ENCODE data around the gene TMEM233.

Gene TMEM233

GRCh38 chr12:119593578-119594398, at the start of gene TMEM233:
Gene TMEM233 (plus strand): TSS chr12:119593774. CDS start chr12:119593849, 75 bp downstream.
- DNase-seq, result no peak

DNA sequence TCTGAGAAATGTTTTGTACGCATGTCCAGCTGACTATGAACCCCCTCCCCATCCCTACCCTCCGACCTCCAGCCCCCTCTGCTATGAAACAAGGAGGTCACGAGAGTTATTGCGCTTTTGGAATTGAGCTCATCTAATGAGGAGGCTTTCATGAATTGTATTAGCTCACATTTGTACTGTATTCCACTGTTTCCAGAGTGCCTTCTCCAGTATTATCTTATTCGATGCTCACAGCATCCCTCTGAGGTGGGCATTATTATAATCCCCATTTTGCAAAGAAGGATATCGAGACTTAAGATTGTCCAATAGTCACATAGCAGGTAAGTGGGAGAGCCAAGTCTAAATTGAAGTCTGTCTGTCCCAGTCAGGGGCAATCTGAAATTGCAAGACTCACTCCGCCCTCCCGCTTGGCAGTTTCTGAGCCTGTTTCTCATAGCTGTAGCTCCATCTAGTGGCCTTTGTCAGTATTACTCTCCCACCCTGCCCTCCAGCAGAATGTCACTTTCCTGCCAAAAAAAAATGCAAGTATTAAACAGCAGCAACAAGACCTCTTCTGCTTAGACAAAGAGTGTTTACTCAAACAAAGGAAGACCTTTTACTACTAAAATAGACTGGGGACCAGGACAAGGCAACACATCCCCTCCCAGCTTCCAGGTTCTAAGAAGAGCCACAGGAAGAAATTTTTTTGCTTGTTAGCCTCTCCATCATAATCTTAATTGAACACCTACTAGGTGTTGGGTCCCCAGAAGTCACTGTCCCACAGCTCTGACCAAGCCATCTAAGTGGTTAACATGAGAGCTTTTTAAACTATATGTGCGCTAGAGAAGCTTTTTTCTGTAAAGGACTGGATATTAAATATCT, 48.6 kb upstream of the TMEM233 start:
- DNase-seq, result peak; percentile 79

GRCh38 chr12:119546340-119546739, 47.2 kb upstream of the TMEM233 start:
- DNase-seq, result no peak

- no peak for DNase-seq
These were observed 46.6 kb upstream of the TMEM233 start for GRCh38 chr12:119547001-119547400.

- DNase-seq, result no peak
These were observed 36.7 kb upstream of the TMEM233 start for GRCh38 chr12:119556854-119557253.

DNA sequence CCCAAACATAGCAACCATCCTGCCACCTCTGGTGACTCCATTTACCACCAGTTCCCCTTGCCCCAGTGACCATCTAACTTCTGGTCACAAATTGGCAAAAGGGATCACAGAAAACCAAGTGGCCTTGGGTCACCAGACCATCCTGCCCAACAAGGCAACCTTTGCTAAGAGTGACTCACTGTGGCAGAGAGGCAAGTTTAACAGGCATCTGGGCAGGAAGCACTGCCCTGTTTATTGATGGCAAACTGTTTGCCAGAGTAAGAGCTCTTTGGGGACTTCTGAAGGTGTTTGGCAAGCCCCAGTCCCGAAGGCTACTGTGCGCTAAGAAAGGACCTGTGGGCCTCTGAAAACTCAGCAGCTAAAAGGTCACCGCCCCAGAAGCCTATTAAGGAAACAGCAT, 28.2 kb upstream of the TMEM233 start:
- no peak for DNase-seq

DNA sequence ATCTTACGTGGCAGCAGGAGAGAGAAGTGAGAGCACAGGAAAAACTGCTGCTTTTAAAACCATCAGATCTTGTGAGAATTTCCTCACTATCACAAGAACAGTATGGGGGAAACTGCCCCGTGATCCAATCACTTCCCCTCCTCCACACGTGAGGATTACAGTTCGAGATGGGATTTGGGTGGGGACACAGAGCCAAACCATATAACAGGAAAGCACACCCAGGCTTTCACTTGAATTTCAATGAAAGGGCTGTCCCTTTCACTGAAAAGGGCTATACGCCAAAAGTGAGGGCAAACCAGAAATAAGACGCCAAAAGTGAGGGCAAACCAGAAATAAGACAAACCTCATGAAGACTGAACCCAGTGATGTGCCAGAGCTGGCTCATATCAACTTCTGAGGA, 22.8 kb upstream of the TMEM233 start:
- DNase-seq, result no peak

DNA sequence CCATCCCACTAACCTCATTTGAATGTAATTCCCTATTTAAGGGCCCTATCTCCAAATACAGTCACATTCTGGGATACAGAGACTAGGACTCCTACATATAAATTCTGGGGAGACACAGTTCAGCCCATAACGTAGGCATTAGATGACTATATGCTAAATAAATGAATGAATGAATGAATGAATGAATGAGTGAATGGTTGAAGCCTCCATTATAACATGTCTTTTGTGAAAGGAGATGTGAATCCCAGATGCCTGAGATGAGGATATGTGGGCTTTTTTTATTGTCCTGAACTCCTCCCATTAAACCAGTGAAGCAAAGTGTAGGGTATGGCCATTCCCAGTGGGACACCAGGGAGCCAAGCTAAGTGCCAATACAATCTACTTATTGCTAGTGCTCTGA, 20.5 kb upstream of the TMEM233 start:
- DNase-seq, result no peak

GRCh38 chr12:119574255-119574654, 19.3 kb upstream of the TMEM233 start:
- no peak for DNase-seq

- DNase-seq, result no peak
These were observed 17.3 kb upstream of the TMEM233 start for GRCh38 chr12:119576118-119576810.

- no peak for DNase-seq
These were observed 16.7 kb upstream of the TMEM233 start for GRCh38 chr12:119576915-119577314.

- no peak for DNase-seq
These were observed 15.5 kb upstream of the TMEM233 start for GRCh38 chr12:119578112-119578511.

GRCh38 chr12:119589097-119589496, 4.5 kb upstream of the TMEM233 start:
- DNase-seq, result no peak

GRCh38 chr12:119589634-119590033, 3.9 kb upstream of the TMEM233 start:
- DNase-seq, result no peak

- no peak for DNase-seq
These were observed 1.3 kb upstream of the TMEM233 start for GRCh38 chr12:119592232-119592631.

- no peak for DNase-seq
These were observed 791 bp downstream of the TMEM233 start for GRCh38 chr12:119594399-119594730.

DNA sequence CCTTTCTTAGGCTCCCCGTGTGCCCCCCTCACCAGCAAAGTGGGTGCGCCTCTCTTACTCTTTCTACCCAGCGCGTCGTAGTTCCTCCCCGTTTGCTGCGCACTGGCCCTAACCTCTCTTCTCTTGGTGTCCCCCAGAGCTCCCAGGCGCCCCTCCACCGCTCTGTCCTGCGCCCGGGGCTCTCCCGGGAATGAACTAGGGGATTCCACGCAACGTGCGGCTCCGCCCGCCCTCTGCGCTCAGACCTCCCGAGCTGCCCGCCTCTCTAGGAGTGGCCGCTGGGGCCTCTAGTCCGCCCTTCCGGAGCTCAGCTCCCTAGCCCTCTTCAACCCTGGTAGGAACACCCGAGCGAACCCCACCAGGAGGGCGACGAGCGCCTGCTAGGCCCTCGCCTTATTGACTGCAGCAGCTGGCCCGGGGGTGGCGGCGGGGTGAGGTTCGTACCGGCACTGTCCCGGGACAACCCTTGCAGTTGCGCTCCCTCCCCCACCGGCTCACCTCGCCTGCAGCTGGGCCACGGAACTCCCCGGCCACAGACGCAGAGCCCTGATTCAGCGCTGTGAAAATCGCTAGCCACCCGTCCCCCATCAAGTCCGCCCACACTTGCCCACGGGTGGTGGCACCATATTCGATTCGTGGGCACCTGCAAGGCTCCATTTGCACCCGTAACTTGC, 1.3 kb downstream of the TMEM233 start:
- no peak for DNase-seq

DNA sequence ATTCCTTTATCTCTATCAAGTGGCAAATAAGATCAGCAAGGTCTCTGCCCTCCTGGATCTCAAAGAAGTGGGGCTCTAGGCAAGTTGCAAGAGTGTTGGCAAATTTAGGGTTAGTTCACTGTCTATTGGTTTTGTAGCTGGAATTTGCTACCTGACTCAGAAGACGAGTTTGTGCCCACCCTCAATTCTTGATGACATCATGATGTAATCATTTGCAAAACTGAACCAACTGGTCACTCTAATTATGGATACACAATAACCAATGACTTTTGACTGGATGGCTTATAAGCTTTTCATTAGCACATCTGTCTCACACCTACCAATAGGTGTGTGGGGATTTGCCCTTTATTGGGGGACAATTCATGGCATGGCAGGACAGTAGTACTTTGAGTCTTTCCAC, 4.6 kb downstream of the TMEM233 start:
- no peak for DNase-seq

DNA sequence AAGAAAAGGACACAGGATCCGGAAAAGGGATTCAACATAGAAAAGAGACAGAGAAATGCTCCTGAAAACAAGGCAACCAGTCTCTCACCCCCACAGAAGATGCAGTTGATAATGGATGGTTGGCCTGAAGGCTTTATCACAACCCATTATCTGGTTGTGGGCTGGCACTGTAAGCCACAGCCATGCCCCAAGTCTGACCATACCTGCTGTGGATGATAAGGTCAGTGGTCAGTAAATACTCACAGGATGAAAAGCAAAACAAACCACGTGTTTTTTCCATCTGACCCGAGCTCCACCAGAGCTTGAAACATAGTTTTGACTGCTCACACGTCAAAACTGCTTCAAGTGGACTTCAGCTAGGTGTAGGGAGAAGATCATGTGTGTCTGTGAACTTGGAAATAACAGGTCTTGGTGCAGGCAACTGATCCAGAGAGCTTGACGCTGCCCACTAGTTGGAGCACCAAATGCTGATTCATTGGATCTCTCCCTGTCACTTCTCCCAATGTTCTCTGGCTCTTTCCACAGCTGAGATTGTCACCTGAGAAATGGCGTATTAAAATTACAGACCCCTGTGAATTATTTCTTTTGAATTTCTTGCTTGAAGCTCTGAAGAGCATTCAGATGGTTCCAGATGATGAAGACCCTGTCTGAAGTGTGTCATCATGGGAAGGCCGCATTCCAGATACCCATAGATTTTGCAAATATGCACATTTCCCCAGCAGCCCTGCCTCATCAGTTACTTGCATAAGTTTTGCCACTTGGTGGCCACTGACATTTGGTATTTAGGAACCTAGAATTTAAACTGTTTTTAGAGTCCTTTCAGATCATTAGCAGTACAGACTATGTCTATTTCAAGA, 8.5 kb downstream of the TMEM233 start:
- DNase-seq, result no peak

GRCh38 chr12:119602734-119603094, 9.1 kb downstream of the TMEM233 start:
- DNase-seq, result no peak

DNA sequence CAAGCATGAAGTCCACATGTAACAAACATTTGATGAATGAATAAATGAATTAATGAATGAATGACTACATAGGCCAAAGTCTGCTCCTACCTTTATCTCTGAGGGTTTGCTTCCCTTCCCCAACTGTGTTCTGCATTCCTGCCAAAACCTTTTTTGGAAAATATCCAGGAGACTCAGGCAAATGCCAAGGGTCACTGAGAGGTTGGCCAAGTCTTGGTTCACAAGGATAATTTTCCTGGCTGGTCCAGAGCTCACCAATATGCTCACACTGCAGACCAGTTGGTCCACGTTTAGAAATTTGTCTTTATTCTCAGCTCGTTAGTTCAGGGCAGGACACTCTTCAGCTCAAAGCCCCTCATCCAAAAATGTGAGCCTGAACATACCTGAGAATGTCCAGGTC, 10.2 kb downstream of the TMEM233 start:
- no peak for DNase-seq

GRCh38 chr12:119609358-119609757, 15.8 kb downstream of the TMEM233 start:
- no peak for DNase-seq

Measured in NCI-H748 treated with DMSO at 0.1 percent for 48 hours (cell line).